Measurements from ENCODE around the gene ACAD11.

- TF ChIP-seq ELF4 (IDR thresholded peaks at IDR 0.05) (no peak), FOXM1 (IDR thresholded peaks at IDR 0.05; ENCODE audit: borderline replicate concordance) (no peak), SP1 (IDR thresholded peaks at IDR 0.05) (no peak), LEF1 (IDR thresholded peaks at IDR 0.05; ENCODE audit: borderline replicate concordance) (no peak), NFRKB (IDR thresholded peaks at IDR 0.05) (no peak), FOXA1 (IDR thresholded peaks at IDR 0.05) (no peak), SUZ12 (IDR thresholded peaks at IDR 0.05) (no peak), BHLHE40 (IDR thresholded peaks at IDR 0.05; ENCODE audit: borderline replicate concordance) (no peak), FOXK2 (IDR thresholded peaks at IDR 0.05) (no peak), CTBP1 (IDR thresholded peaks at IDR 0.05; ENCODE audit: borderline replicate concordance) (no peak), TARDBP (IDR thresholded peaks at IDR 0.05) (no peak)
Observed at GRCh38 chr3:132593241-132593946, 66.2 kb downstream of the ACAD11 start.
